Measurements from ENCODE around the gene KCNB1.

Gene KCNB1

GRCh38 chr20:49340161-49340966, 142.1 kb downstream of the KCNB1 start:
- no peak overlapping the region for H3K27ac Mint-ChIP-seq
- DNase-seq (ENCODE audit: low spot score in 2 of 2) (no peak), ATAC-seq (ENCODE audit: low read depth) (no peak)
- no peaks in the 10 kb centered on the region for H3K4me1 Mint-ChIP-seq
- no peak overlapping the region for H3K4me3 Mint-ChIP-seq
- H3K36me3 Mint-ChIP-seq = no peaks in the 10 kb centered on the region
- H3K27me3 Mint-ChIP-seq = peaks cover 17% of the 10 kb centered on the region
- H3K9me3 Mint-ChIP-seq = no peaks in the 10 kb centered on the region

GRCh38 chr20:49339123-49339522, 143.3 kb downstream of the KCNB1 start:
- ATAC-seq (ENCODE audit: low read depth) = no peak
- no peaks in the 10 kb centered on the region for H3K36me3 Mint-ChIP-seq
- no peak overlapping the region for H3K4me3 Mint-ChIP-seq
- no peaks in the 10 kb centered on the region for H3K9me3 Mint-ChIP-seq
- H3K4me1 Mint-ChIP-seq = no peaks in the 10 kb centered on the region
- no peak overlapping the region for H3K27ac Mint-ChIP-seq
- peaks cover 17% of the 10 kb centered on the region for H3K27me3 Mint-ChIP-seq
- DNase-seq (ENCODE audit: low spot score in 2 of 2) = no peak

GRCh38 chr20:49338061-49338460, 144.4 kb downstream of the KCNB1 start:
- ATAC-seq (ENCODE audit: low read depth) = no peak
- peaks cover 3% of the 10 kb centered on the region for H3K4me1 Mint-ChIP-seq
- H3K27ac Mint-ChIP-seq = no peak overlapping the region
- no peaks in the 10 kb centered on the region for H3K36me3 Mint-ChIP-seq
- no peak for DNase-seq (ENCODE audit: low spot score in 2 of 2)
- peaks cover 18% of the 10 kb centered on the region for H3K27me3 Mint-ChIP-seq
- no peak overlapping the region for H3K4me3 Mint-ChIP-seq
- H3K9me3 Mint-ChIP-seq = no peaks in the 10 kb centered on the region

GRCh38 chr20:49337357-49337756, 145.1 kb downstream of the KCNB1 start:
- peaks cover 25% of the 10 kb centered on the region for H3K27me3 Mint-ChIP-seq
- DNase-seq (ENCODE audit: low spot score in 2 of 2) = no peak
- no peak overlapping the region for H3K4me3 Mint-ChIP-seq
- no peaks in the 10 kb centered on the region for H3K36me3 Mint-ChIP-seq
- no peak for ATAC-seq (ENCODE audit: low read depth)
- no peaks in the 10 kb centered on the region for H3K9me3 Mint-ChIP-seq
- H3K27ac Mint-ChIP-seq = no peak overlapping the region
- peaks cover 3% of the 10 kb centered on the region for H3K4me1 Mint-ChIP-seq

GRCh38 chr20:49336786-49337185, 145.7 kb downstream of the KCNB1 start:
- no peaks in the 10 kb centered on the region for H3K9me3 Mint-ChIP-seq
- H3K36me3 Mint-ChIP-seq = no peaks in the 10 kb centered on the region
- no peak overlapping the region for H3K4me3 Mint-ChIP-seq
- peaks cover 27% of the 10 kb centered on the region for H3K27me3 Mint-ChIP-seq
- ATAC-seq (ENCODE audit: low read depth) (no peak), DNase-seq (ENCODE audit: low spot score in 2 of 2) (no peak)
- peaks cover 3% of the 10 kb centered on the region for H3K4me1 Mint-ChIP-seq
- H3K27ac Mint-ChIP-seq = no peak overlapping the region

GRCh38 chr20:49335476-49335875, 147.0 kb downstream of the KCNB1 start:
- H3K4me3 Mint-ChIP-seq = no peak overlapping the region
- H3K27me3 Mint-ChIP-seq = peaks cover 28% of the 10 kb centered on the region
- H3K27ac Mint-ChIP-seq = no peak overlapping the region
- no peaks in the 10 kb centered on the region for H3K9me3 Mint-ChIP-seq
- H3K36me3 Mint-ChIP-seq = no peaks in the 10 kb centered on the region
- no peak for DNase-seq (ENCODE audit: low spot score in 2 of 2)
- no peak for ATAC-seq (ENCODE audit: low read depth)
- peaks cover 3% of the 10 kb centered on the region for H3K4me1 Mint-ChIP-seq

GRCh38 chr20:49330701-49331615, 151.5 kb downstream of the KCNB1 start:
- Mint-ChIP-seq H3K4me1 (peaks cover 3% of the 10 kb centered on the region), H3K9me3 (no peaks in the 10 kb centered on the region), H3K4me3 (no peak overlapping the region), H3K27me3 (peaks cover 22% of the 10 kb centered on the region), H3K36me3 (no peaks in the 10 kb centered on the region), H3K27ac (no peak overlapping the region)
- ATAC-seq (ENCODE audit: low read depth) (no peak), DNase-seq (ENCODE audit: low spot score in 2 of 2) (no peak)

- no peak overlapping the region for H3K4me3 Mint-ChIP-seq
- peaks cover 25% of the 10 kb centered on the region for H3K27me3 Mint-ChIP-seq
- no peaks in the 10 kb centered on the region for H3K36me3 Mint-ChIP-seq
- H3K27ac Mint-ChIP-seq = no peak overlapping the region
- peaks cover 2% of the 10 kb centered on the region for H3K4me1 Mint-ChIP-seq
- H3K9me3 Mint-ChIP-seq = no peaks in the 10 kb centered on the region
- ATAC-seq (ENCODE audit: low read depth) (no peak), DNase-seq (ENCODE audit: low spot score in 2 of 2) (no peak)
Observed at GRCh38 chr20:49328790-49329189, 153.7 kb downstream of the KCNB1 start.

- Mint-ChIP-seq H3K4me3 (no peak overlapping the region), H3K9me3 (no peaks in the 10 kb centered on the region), H3K27me3 (peaks cover 24% of the 10 kb centered on the region), H3K36me3 (no peaks in the 10 kb centered on the region), H3K4me1 (peaks cover 4% of the 10 kb centered on the region), H3K27ac (no peak overlapping the region)
- no peak for DNase-seq (ENCODE audit: low spot score in 2 of 2)
- no peak for ATAC-seq (ENCODE audit: low read depth)
Observed at GRCh38 chr20:49326026-49326425, 156.4 kb downstream of the KCNB1 start.

GRCh38 chr20:49324306-49324705, 158.2 kb downstream of the KCNB1 start:
- Mint-ChIP-seq H3K27me3 (peaks cover 19% of the 10 kb centered on the region), H3K9me3 (no peaks in the 10 kb centered on the region), H3K36me3 (no peaks in the 10 kb centered on the region), H3K4me1 (peaks cover 4% of the 10 kb centered on the region), H3K27ac (no peak overlapping the region), H3K4me3 (no peak overlapping the region)
- no peak for ATAC-seq (ENCODE audit: low read depth)
- DNase-seq (ENCODE audit: low spot score in 2 of 2) = no peak

GRCh38 chr20:49323622-49324238, 158.7 kb downstream of the KCNB1 start:
- peaks cover 24% of the 10 kb centered on the region for H3K27me3 Mint-ChIP-seq
- no peak overlapping the region for H3K27ac Mint-ChIP-seq

GRCh38 chr20:49320460-49320859, 162.0 kb downstream of the KCNB1 start:
- H3K27me3 Mint-ChIP-seq = peaks cover 25% of the 10 kb centered on the region
- H3K4me1 Mint-ChIP-seq = peaks cover 9% of the 10 kb centered on the region
- DNase-seq (ENCODE audit: low spot score in 2 of 2) = no peak
- no peak for ATAC-seq (ENCODE audit: low read depth)
- H3K4me3 Mint-ChIP-seq = no peak overlapping the region
- no peak overlapping the region for H3K27ac Mint-ChIP-seq
- no peaks in the 10 kb centered on the region for H3K36me3 Mint-ChIP-seq
- H3K9me3 Mint-ChIP-seq = no peaks in the 10 kb centered on the region

More at GRCh38 chr20:49323622-49324238, 158.7 kb downstream of the KCNB1 start:
- Mint-ChIP-seq H3K4me1 (peaks cover 6% of the 10 kb centered on the region), H3K9me3 (no peaks in the 10 kb centered on the region), H3K4me3 (no peak overlapping the region), H3K36me3 (no peaks in the 10 kb centered on the region)
- peak; percentile 67 for ATAC-seq (ENCODE audit: low read depth)
- no peak for DNase-seq (ENCODE audit: low spot score in 2 of 2)

GRCh38 chr20:49319208-49319809, 163.2 kb downstream of the KCNB1 start:
- peaks cover 24% of the 10 kb centered on the region for H3K27me3 Mint-ChIP-seq
- ATAC-seq (ENCODE audit: low read depth) = no peak
- H3K36me3 Mint-ChIP-seq = no peaks in the 10 kb centered on the region
- no peaks in the 10 kb centered on the region for H3K9me3 Mint-ChIP-seq
- H3K4me1 Mint-ChIP-seq = peaks cover 9% of the 10 kb centered on the region
- DNase-seq (ENCODE audit: low spot score in 2 of 2) = no peak
- H3K4me3 Mint-ChIP-seq = peak overlapping the region; percentile 78
- H3K27ac Mint-ChIP-seq = no peak overlapping the region

Measured in memory B cell (primary cell).